ENCODE results near the gene SERPINE1. TPM values are rescaled to one million over a fixed set of nuclear protein-coding genes. Genes with fewer than 3 reads are reported as not detected.
A peak's percentile ranks its signal among the peaks of the same experiment; 100 is the strongest.

The SERPINE1 gene
- total and polyA plus RNA-seq, 2 of the 8 experiments (the other 6 are each of a cell fraction or from before 2014, with no cell fraction given): 3.7 to 5.6 TPM

GRCh38 chr7:101166909-101167644 lies 40.2 kb downstream of the SERPINE1 start:
- Histone ChIP-seq H2BK120ac (replicated peaks; ENCODE audit: low read depth, low read length) (no peak overlapping the region), H3K4me1 (replicated peaks in 1 of 4; ENCODE audit: control insufficient read depth in 3 of 4, insufficient read depth in 4 of 4, low read length in 3 of 4) (peaks cover 11 to 75% (median 43%) of the 10 kb centered on the region in 4 experiments), H3K79me1 (ENCODE audit: low read depth, low read length) (no peaks in the 10 kb centered on the region), H3K79me2 (ENCODE audit: control insufficient read depth in 1 of 2, insufficient read depth in 2 of 2, low read length in 2 of 2) (no peaks in the 10 kb centered on the region), H3K4me3 (ENCODE audit: extremely low read depth in 1 of 4, insufficient read depth in 2 of 4, low read depth in 3 of 4, low read length in 4 of 4) (peak overlapping the region; percentile 27 to 63 (median 42); a peak in 7 of 8 replicates), H2BK20ac (ENCODE audit: low read length) (peak overlapping the region; percentile 43; the same call in 1 of the 2 replicates), H3K23ac (ENCODE audit: insufficient read length) (no peak overlapping the region), H2BK15ac (ENCODE audit: low read length) (0 out of 2 replicates have a peak overlapping the region, but pooled peaks have one; percentile 81), H3K14ac (ENCODE audit: insufficient read length) (no peak overlapping the region), H3K4ac (replicated peaks; ENCODE audit: insufficient read length, low read depth, low read length) (no peak overlapping the region), H4K20me1 (replicated peaks in 1 of 2; ENCODE audit: control insufficient read depth in 1 of 2, insufficient read depth in 2 of 2, low read length in 2 of 2) (peaks cover 7 to 11% of the 10 kb centered on the region in 2 experiments), H3K4me2 (ENCODE audit: insufficient read depth in 1 of 2, low read depth in 2 of 2, low read length in 2 of 2) (peak overlapping the region; percentile 44 to 90), H4K91ac (replicated peaks; ENCODE audit: insufficient read length, low read length) (no peak overlapping the region), H3K23me2 (ENCODE audit: low read depth, low read length) (peaks cover 39% of the 10 kb centered on the region), H2AFZ (ENCODE audit: low read length) (no peak overlapping the region), H3K36me3 (ENCODE audit: control insufficient read depth in 2 of 4, insufficient read depth in 4 of 4, low read length in 3 of 4) (no peaks in the 10 kb centered on the region), H3K27me3 (replicated peaks in 1 of 4; ENCODE audit: control insufficient read depth in 3 of 4, extremely low read depth in 1 of 4, insufficient read depth in 3 of 4, low read length in 3 of 4) (peaks cover 35 to 82% (median 65%) of the 10 kb centered on the region in 4 experiments), H3K27ac (ENCODE audit: low read depth, low read length) (no peak overlapping the region), H2BK12ac (ENCODE audit: low read depth, low read length) (peak overlapping the region; percentile 75; the same call in 1 of the 2 replicates), H2AK5ac (ENCODE audit: low read depth, low read length) (0 out of 2 replicates have a peak overlapping the region, but pooled peaks have one; percentile 82), H3K56ac (replicated peaks; ENCODE audit: insufficient read length, low read depth, low read length) (no peak overlapping the region), H4K5ac (ENCODE audit: insufficient read length, low read depth, low read length) (no peak overlapping the region), H4K8ac (ENCODE audit: extremely low read depth, insufficient read depth, low read length) (no peak overlapping the region), H3K9me3 (ENCODE audit: insufficient read depth in 2 of 2, low read depth in 1 of 2, low read length in 1 of 2) (no peaks in the 10 kb centered on the region), H3K9ac (replicated peaks in 1 of 4; ENCODE audit: extremely low read depth in 1 of 4, low read depth in 3 of 4, low read length in 3 of 4) (no peak overlapping the region), H2BK5ac (ENCODE audit: low read depth, low read length) (peak overlapping the region; percentile 83; the same call in 1 of the 2 replicates), H3K18ac (ENCODE audit: extremely low read depth, low read length) (peak overlapping the region; percentile 87)
- ChIA-PET CTCF (ENCODE audit: partially characterized antibody) (interaction anchor here (1.2 to 5.7 kb wide), 2 partner anchors 13 to 23 kb away, joined by 3 to 46 read pairs; no protein-coding TSS in a partner anchor), POLR2A (ENCODE audit: partially characterized antibody) (interaction anchor here (0.5 to 2.6 kb wide), 5 partner anchors 9 to 58 kb away, joined by 3 to 20 read pairs (median 3); partner anchors contain the start of gene AP1S1)
- DNase-seq (ENCODE audit: low read depth in 1 of 2, low spot score in 2 of 2) (peak in 1 of 2 experiments; percentile 73), FAIRE-seq (no peak)
- WGBS, 2 experiments (ENCODE audit: extremely low coverage in 1 of 2, insufficient coverage in 1 of 2, insufficient read length in 1 of 2, insufficient replicate concordance in 2 of 2, low coverage in 1 of 2, low lambda C conversion rate in 2 of 2, missing lambda C conversion rate in 1 of 2): 1% methylated on average over 10 of the region's 19 CpGs; no CpG with 5 or more reads in 1 of the 2 experiments
- no peak for TF ChIP-seq USF2 (IDR thresholded peaks at IDR 0.05; ENCODE audit: low read length)
- TF ChIP-seq SIN3A (conservative IDR thresholded peaks at IDR 0.05 in 1 of 2, IDR thresholded peaks at IDR 0.05 in 1 of 2; ENCODE audit: low read depth in 1 of 2, low read length in 2 of 2): peak; percentile 42 to 72; a peak in 2 of 4 replicates
- TF ChIP-seq EP300 (IDR thresholded peaks at IDR 0.05; ENCODE audit: borderline replicate concordance in 1 of 2, low read depth in 2 of 2, low read length in 2 of 2): peak in 1 of 2 experiments; percentile 77; a peak in 1 of 3 replicates
- peak; percentile 5; the same call in 1 of the 2 replicates for TF ChIP-seq CREB1 (IDR thresholded peaks at IDR 0.05)
- peak; percentile 5 for TF ChIP-seq EZH2 (IDR thresholded peaks at IDR 0.05; ENCODE audit: low read depth, low read length, severe bottlenecking)
- TF ChIP-seq JUND (IDR thresholded peaks at IDR 0.05; ENCODE audit: low read length): peak; percentile 15; the same call in 1 of the 2 replicates
- peak; percentile 51; the same call in 1 of the 2 replicates for TF ChIP-seq YY1 (IDR thresholded peaks at IDR 0.05; ENCODE audit: low read depth, low read length)
- TF ChIP-seq E2F6 (IDR thresholded peaks at IDR 0.05): peak; percentile 34; the same call in 1 of the 2 replicates
- no peak for TF ChIP-seq SP4 (IDR thresholded peaks at IDR 0.05; ENCODE audit: low read length)

Measured in H1 (cell line).